Ureter (tissue), 1 donor: Measurements from ENCODE around the gene CCNK. TPM values are rescaled to one million over a fixed set of nuclear protein-coding genes. Genes with fewer than 3 reads are reported as not detected.

ENCODE experiments used
- DNase-seq: peaks from one replicate; pipeline ENCODE4 v3.0.0-alpha.2; 2020; ENCODE audit warnings: low spot score
- total RNA-seq: library from RNA; stranded (reverse); gene quantifications from one replicate; pipeline ENCODE4 v1.2.4, GENCODE V29; 2023
- donor health status: DM: yes; HTN: yes; CAD: no.

CCNK gene
- total RNA-seq, 1 donor from 2014 or later: 62.5 TPM

DNA sequence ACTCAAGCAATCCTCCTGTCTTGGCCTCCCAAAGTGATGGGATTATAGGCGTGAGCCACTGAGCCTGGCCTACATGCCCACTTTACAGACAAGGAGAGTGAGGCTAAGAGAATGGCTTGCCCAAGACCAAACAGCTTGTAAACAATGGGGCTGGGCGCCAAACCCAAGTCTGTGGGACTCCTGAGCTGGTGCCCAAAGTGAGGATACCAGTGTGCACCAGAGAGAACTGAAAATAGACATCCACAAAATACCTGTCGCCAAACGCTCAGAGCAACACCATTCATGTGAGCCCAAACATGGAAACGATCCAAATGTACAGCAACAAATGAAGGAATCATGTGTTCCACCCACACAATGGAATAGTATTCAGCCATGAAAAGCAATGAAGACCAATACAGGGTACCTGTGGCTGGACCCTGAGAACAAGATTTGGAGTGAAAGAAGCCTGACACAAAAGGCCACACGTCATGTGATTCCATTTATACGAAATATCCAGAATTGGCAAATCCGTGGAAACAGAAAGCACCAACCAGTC lies 38.2 kb downstream of the CCNK start:
- no peak for DNase-seq

- no peak for DNase-seq
These were observed 38.8 kb downstream of the CCNK start for GRCh38 chr14:99519931-99520421.

DNA sequence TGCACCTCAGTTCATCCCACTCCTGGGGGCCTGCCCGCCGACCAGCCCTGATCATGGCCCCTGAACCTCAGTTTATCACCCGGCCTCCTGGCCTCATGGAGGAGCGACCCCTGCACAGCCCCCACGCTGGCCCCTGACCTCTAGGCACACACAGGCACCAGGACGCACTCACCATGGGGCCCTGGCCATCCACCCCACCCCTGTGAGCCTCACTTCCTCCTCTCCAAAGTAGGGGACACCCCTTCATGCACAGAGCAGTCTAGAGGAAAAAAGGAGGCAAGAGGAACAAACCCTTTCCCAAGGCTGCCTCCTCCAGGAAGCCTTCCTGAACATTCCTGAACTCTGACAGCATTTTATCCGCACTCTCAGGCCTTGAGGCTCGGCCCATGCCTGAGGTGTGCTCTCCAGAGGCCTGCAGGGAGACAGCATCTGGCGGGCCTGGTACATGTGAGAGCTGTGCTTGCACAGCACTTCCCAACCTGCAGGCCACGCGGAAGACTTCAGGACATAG lies 39.4 kb downstream of the CCNK start:
- no peak for DNase-seq

- DNase-seq: no peak
These were observed 40.2 kb downstream of the CCNK start for GRCh38 chr14:99521176-99522024.

- no peak for DNase-seq
These were observed 40.8 kb downstream of the CCNK start for GRCh38 chr14:99522025-99522401.

DNA sequence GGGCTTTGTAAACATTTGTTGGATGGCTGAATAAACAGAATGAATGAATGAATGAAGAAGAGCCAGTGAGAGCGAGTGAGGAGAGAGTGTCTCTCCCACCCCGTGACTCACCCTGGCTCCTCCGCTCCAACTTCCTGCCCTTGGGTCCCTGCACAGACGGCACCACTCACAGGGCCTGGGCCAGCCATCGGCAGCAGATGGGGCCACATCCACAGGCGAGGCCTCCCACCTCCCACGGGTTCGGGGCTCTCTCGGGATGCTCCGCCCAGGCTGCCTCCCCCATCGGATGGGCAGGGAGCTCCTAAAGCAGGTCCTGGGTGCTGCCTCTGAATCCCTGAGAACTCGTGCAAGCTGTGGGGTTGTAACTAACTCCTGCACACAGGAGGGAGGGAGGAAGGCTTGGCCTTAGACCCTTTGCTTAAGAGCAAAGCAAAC lies 41.3 kb downstream of the CCNK start:
- DNase-seq: no peak

- DNase-seq: no peak
These were observed 41.9 kb downstream of the CCNK start for GRCh38 chr14:99522934-99523703.

DNA sequence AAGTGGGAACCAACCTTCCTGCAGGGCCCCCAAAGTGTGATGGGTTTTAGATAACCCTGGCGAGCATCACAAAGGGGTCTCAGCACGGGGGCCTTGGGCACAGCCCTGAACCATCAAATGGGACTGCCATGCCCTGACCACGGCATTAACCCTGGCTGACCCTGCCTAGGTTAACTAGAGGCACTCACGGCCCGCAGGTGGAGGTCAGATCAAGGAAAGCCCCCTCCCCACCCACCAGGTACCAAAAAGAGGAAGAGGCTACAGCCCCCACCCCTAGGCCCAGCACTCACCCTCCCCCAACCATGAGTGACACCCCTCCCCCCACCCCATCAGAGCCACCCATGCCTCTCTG lies 42.5 kb downstream of the CCNK start:
- DNase-seq: no peak

GRCh38 chr14:99524091-99524661 lies 43.0 kb downstream of the CCNK start:
- DNase-seq: no peak

GRCh38 chr14:99524804-99525698 lies 43.8 kb downstream of the CCNK start:
- DNase-seq: no peak

DNA sequence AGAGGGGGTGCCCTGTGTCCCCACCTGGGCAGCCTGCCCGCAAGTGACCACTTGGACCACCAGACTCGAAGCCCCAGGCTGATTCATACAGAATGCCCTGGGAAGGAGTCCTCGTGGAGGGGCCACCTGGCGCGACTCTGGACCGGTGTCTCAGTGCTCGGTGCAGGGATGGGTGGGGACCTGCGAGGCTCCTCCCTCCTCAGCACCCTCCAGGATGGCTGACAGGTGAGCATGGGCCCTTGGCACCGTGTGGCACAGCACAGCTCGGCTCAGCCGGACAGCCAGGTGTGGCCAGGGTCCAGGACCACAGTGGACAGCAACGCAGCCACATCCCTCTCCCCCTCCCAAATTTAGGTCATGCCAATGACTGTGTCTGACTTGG lies 44.5 kb downstream of the CCNK start:
- DNase-seq: no peak

DNA sequence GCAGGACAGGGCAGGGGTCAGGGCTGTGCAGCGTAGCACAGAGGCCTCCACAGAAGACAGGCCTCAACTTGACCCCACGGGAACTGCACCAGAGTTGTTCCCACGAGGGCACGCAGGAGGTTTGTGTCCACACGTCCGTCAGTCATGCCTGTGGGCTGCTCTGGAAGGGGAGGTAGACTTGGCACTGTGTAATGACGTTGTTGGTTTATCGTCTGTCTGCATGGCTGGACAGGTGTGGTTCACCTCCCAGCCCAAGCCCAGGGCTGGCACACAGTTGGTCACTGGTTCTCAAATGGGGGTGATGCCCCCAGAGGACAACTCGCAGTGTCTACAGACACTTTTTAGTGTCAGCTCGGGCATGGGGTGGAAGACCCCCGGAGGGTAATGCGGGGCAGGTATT lies 45.8 kb downstream of the CCNK start:
- DNase-seq: no peak

- DNase-seq: no peak
These were observed 46.3 kb downstream of the CCNK start for GRCh38 chr14:99527427-99528076.

- no peak for DNase-seq
These were observed 48.7 kb downstream of the CCNK start for GRCh38 chr14:99529899-99530298.

DNA sequence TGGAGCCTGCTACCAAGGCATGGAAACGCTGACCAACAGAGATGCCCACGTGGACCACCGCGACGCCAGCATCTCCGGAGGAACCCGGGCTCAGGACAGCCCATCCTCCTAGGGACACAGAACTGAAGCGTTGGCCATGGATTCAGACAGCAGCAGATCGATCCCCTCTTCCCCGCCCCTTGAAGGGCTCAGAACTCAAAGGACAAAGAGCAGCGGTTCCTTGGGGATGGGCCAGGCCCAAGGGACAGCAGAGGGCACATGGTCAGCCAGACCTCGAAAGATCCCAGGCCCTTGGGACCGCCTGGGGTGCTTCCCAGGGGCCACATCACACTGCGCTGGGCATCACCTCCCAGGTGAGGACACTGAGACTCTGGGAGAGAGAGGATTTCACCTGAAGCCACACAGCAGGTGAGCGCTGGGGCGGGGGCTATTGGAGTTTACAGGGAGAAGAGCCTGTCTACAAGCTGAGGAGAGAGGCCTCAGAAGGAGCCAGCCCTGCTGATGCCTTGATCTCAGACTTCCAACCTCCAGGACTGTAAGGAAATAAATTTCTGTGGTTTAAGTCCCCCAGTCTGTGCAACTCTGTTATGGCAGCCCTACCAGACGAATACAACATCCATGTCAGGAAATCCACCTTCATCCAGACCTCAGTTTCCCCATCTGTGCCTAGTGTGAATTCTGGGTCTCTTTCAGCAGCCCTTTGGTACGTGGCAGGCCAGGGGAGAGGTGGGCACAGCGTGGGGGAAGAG lies 49.4 kb downstream of the CCNK start:
- no peak for DNase-seq

DNA sequence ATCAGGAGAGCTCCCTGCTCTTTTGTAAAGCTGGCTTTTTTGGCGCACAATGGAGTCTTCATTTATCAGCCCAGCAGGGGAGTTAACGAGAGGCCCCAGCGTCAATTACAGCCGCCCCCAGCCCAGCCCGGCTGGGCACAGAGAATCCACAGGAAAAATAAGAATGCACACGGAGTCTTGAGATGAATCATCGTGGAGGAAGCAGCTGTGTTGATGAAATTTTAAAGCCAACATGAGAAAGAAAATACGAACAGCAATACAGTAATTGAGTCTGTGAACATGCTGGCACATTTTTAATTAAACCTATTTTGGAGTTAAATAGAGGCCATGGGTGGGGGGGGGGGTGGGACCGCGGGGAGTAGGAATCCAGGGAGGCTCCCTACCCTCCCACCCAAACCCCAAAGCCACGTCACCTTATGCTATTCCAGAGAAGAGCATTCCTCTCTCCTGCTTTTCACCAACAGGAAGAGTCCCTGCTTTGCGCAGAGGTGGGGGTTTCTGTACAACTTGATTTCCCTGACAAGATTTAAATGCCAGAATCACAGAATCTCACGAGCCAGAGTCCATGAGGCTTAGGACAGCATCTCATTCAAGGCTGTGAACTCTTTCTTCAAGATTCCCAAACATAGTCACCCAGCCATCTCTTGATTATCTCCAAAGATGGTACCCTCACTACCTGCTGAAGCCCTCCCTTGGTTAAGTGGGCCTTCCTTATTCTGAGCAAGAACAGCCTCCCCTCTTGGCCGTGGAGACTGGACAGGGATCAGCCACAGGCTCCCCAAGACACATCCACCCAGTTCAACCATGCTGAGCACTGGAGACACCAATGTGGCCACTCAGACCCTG lies 50.3 kb downstream of the CCNK start:
- DNase-seq: no peak

- DNase-seq: no peak
These were observed 51.1 kb downstream of the CCNK start for GRCh38 chr14:99532310-99532709.

GRCh38 chr14:99534333-99534732 lies 53.1 kb downstream of the CCNK start:
- DNase-seq: no peak

GRCh38 chr14:99534863-99535262 lies 53.7 kb downstream of the CCNK start:
- no peak for DNase-seq
